ENCODE data around the gene ABCA10. TPM values are rescaled to one million over a fixed set of nuclear protein-coding genes. Genes with fewer than 3 reads are reported as not detected.

The ABCA10 gene
- total RNA-seq, 1 donor from 2014 or later: 17.7 TPM

DNA sequence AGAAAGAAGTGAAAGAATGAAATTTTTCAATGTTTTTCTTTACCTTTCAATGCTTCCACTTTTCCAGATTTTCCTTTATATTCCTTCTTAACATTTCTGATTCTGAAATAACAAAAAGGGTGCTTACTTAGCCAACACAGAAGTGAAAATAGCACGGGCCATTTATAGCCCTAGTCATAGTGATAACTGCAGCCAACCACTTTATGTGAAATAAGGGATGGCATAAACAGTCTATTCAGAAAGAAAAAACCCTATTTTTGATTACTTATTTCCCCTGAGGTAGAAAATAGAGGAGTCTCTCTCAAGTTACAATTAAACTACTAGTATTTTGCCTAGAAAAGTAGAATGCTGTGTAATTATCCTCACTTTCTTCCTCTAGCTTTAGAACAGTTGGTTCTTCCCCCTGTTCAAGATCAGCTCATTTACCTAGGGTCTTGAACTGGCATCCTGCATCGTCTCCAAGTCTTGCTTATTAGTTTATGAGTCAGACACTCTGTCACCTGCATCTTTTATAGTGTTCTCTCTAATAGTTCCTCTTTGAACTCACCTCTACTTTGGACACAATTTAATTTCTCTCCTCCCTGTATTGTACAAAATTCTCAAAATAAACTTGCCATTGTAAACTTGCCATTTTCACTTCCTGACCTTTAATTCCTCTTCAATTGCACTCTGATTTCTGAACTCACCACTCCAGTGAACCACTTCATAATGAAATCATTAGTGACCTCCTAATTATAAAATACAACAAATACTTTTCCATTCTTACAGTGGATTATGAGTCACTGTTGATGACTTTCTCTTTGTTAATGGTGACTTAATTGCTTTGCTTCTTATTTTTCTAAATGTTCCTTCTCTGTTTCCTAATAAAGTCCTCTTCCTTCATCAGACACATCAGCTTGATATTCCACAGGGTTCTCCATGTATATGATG lies 110.5 kb downstream of the ABCA10 start:
- Histone ChIP-seq H3K9ac (ENCODE audit: low read depth in 1 of 3, low read length in 3 of 3) (peak overlapping the region in 1 of 3 donors; percentile 8), H3K9me3 (ENCODE audit: control insufficient read depth in 3 of 3, low read length in 3 of 3) (no peaks in the 10 kb centered on the region), H3K27ac (ENCODE audit: low read depth, low read length) (peak overlapping the region; percentile 36), H3K36me3 (ENCODE audit: control insufficient read depth in 3 of 3, insufficient read depth in 3 of 3, low read length in 3 of 3) (peaks cover 2 to 7% (median 7%) of the 10 kb centered on the region in 3 donors), H3K4me3 (ENCODE audit: low read length in 3 of 3) (peak overlapping the region in 1 of 3 donors; percentile 7), H3K4me1 (ENCODE audit: control insufficient read depth in 3 of 3, insufficient read depth in 3 of 3, low read length in 3 of 3) (peaks cover 8 to 15% (median 9%) of the 10 kb centered on the region in 3 donors), H3K27me3 (ENCODE audit: control insufficient read depth in 3 of 3, insufficient read depth in 3 of 3, low read length in 3 of 3) (no peaks in the 10 kb centered on the region)

DNA sequence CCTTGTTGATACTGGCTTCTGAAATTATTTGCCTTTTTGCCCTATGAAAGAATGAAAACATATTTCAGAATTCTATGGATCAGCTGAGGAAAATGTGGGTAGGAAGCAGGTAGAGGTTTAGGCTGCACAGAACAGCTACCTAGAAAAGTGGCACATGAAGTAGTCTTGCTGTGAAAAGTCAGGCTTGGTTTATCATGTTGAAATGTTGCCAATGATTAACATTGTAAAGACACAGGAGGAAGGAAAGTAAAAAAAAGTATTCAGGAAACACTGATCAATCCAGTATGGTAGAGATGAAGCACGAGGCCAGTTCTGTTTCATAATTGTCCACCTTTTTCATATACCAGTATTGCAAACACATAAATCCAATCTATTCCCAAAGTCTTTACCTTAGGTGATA lies 116.8 kb downstream of the ABCA10 start:
- Histone ChIP-seq H3K36me3 (ENCODE audit: control insufficient read depth in 3 of 3, insufficient read depth in 3 of 3, low read length in 3 of 3) (peaks cover 0 to 12% (median 9%) of the 10 kb centered on the region in 3 donors), H3K9ac (ENCODE audit: low read depth in 1 of 3, low read length in 3 of 3) (no peak overlapping the region), H3K4me3 (ENCODE audit: low read length in 3 of 3) (no peak overlapping the region), H3K9me3 (ENCODE audit: control insufficient read depth in 3 of 3, low read length in 3 of 3) (no peaks in the 10 kb centered on the region), H3K27me3 (ENCODE audit: control insufficient read depth in 3 of 3, insufficient read depth in 3 of 3, low read length in 3 of 3) (no peaks in the 10 kb centered on the region), H3K4me1 (ENCODE audit: control insufficient read depth in 3 of 3, insufficient read depth in 3 of 3, low read length in 3 of 3) (peaks cover 4 to 6% (median 4%) of the 10 kb centered on the region in 3 donors), H3K27ac (ENCODE audit: low read depth, low read length) (no peak overlapping the region)

DNA sequence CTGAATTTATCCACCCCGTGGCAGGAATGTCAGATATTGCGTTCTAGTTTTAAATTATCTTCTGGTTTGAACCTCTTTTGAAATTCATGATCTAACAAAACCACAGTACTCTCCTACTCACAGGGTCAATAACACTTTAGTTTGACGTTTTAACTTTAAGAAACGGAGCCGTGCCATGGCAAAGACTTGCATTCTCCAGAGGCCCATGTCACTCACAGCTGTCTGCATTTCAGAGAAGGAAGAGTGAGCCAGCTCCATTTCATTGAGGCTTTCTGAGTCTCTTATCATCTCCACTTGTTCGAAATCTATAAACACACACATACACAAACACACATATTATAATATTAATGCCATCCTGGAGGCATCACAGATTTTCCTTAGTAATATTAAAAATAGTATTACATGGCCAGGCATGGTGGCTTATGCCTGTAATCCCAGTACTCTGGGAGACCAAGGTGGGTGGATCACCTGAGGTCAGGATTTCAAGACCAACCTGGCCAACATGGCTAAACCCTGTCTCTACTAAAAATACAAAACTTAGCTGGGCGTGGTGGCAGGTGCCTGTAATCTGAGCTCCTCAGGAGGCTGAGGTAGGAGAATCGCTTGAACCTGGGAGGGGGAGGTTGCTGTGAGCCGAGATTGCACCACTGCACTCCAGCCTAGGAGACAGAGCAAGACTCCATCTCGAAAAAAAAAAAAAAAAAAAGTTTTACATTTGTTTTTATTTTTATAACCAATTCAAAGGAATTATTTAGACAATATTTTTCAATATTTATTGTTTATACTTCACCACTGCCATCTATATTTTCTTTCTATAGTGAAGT lies 122.5 kb downstream of the ABCA10 start:
- peaks cover 2 to 8% (median 6%) of the 10 kb centered on the region in 3 donors for H3K36me3 ChIP-seq (ENCODE audit: control insufficient read depth in 3 of 3, insufficient read depth in 3 of 3, low read length in 3 of 3)

DNA sequence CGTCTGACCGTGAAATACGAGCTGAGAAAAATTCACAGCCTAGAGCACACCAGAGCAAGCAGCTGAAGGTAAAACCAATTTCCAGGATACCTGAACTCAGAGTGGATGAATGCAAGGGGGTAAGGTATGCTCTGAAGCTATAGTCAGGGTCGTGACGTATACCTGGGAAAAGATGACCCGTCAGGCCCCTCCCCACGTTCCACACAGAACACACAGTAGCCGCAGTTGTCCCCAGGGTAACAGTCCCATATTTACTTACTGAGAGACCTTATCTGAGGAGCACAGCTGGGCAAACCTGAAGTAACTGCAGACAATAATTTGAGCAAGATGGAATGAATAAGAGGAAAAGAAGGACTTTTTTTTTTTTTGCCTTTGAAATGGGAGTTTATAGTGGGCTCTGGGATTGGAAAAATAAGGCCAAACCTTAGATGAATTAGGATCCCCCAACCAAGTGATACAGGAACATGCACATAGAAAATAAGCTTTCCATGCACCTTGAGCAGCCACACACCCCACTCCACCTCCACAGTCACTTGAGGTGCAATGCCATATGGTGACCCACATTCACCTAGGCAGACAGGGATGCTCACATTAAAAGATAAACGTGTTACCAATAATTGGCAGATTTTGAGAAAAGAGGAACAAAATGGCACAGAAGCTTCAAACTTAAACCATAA lies 124.9 kb downstream of the ABCA10 start:
- no peak overlapping the region for H3K9ac ChIP-seq (ENCODE audit: low read depth in 1 of 3, low read length in 3 of 3)
- H3K27ac ChIP-seq (ENCODE audit: low read depth, low read length): no peak overlapping the region
- H3K27me3 ChIP-seq (ENCODE audit: control insufficient read depth in 3 of 3, insufficient read depth in 3 of 3, low read length in 3 of 3): no peaks in the 10 kb centered on the region
- no peaks in the 10 kb centered on the region for H3K9me3 ChIP-seq (ENCODE audit: control insufficient read depth in 3 of 3, low read length in 3 of 3)
- H3K4me3 ChIP-seq (ENCODE audit: low read length in 3 of 3): no peak overlapping the region
- H3K36me3 ChIP-seq (ENCODE audit: control insufficient read depth in 3 of 3, insufficient read depth in 3 of 3, low read length in 3 of 3): peaks cover 3 to 8% (median 8%) of the 10 kb centered on the region in 3 donors
- H3K4me1 ChIP-seq (ENCODE audit: control insufficient read depth in 3 of 3, insufficient read depth in 3 of 3, low read length in 3 of 3): peaks cover 0 to 2% (median 0%) of the 10 kb centered on the region in 3 donors

More for the DNA sequence above, 122.5 kb downstream of the ABCA10 start:
- H3K4me1 ChIP-seq (ENCODE audit: control insufficient read depth in 3 of 3, insufficient read depth in 3 of 3, low read length in 3 of 3): peaks cover 0 to 2% (median 0%) of the 10 kb centered on the region in 3 donors
- no peak overlapping the region for H3K4me3 ChIP-seq (ENCODE audit: low read length in 3 of 3)
- no peak overlapping the region for H3K9ac ChIP-seq (ENCODE audit: low read depth in 1 of 3, low read length in 3 of 3)
- H3K27ac ChIP-seq (ENCODE audit: low read depth, low read length): peak overlapping the region; percentile 55
- H3K9me3 ChIP-seq (ENCODE audit: control insufficient read depth in 3 of 3, low read length in 3 of 3): no peaks in the 10 kb centered on the region
- no peaks in the 10 kb centered on the region for H3K27me3 ChIP-seq (ENCODE audit: control insufficient read depth in 3 of 3, insufficient read depth in 3 of 3, low read length in 3 of 3)

DNA sequence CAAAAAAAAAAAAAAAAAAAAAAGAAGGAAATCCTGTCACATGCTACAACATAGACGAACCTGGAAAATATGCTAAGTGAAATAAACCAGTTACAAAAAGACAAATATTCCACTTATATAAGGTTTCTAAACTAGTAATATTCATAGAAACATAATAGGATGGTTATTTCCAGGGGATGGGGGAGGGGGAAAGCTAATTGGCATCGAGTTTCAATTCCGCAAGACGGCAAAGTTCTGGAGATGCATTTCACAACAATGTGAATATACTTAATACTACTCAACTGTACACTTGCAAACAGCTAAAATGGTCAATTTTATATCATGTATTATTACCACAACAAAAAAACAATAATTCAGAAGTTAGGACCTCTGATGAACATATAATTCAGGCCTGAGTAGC lies 130.0 kb downstream of the ABCA10 start:
- H3K9me3 ChIP-seq (ENCODE audit: control insufficient read depth in 3 of 3, low read length in 3 of 3): no peaks in the 10 kb centered on the region
- H3K27ac ChIP-seq (ENCODE audit: low read depth, low read length): no peak overlapping the region
- no peaks in the 10 kb centered on the region for H3K4me1 ChIP-seq (ENCODE audit: control insufficient read depth in 3 of 3, insufficient read depth in 3 of 3, low read length in 3 of 3)
- H3K4me3 ChIP-seq (ENCODE audit: low read length in 3 of 3): no peak overlapping the region
- no peaks in the 10 kb centered on the region for H3K27me3 ChIP-seq (ENCODE audit: control insufficient read depth in 3 of 3, insufficient read depth in 3 of 3, low read length in 3 of 3)
- H3K36me3 ChIP-seq (ENCODE audit: control insufficient read depth in 3 of 3, insufficient read depth in 3 of 3, low read length in 3 of 3): peaks cover 8 to 19% (median 11%) of the 10 kb centered on the region in 3 donors
- no peak overlapping the region for H3K9ac ChIP-seq (ENCODE audit: low read depth in 1 of 3, low read length in 3 of 3)

Small RNA genes lying within 50 kb of the gene (small RNA-seq; reads per million reads assigned to genes)
- gene MIR4524B: 0.07 reads per million

Other genes with a start within 250 kb of the ABCA10 start
- gene ABCA9, start 167.9 kb downstream of the ABCA10 start, total RNA-seq: 30.3 TPM
- 31.8 TPM for gene ABCA6, start 86.9 kb downstream of the ABCA10 start, total RNA-seq
- 18.8 TPM for gene ABCA5, start 98.3 kb upstream of the ABCA10 start, total RNA-seq
- gene MAP2K6, start 185.9 kb upstream of the ABCA10 start, total RNA-seq: 13.6 TPM

All from skeletal muscle tissue (tissue), 5 donors.